ENCODE data around the gene GPC1.
A peak's percentile ranks its signal among the peaks of the same experiment; 100 is the strongest.

GPC1 gene

GRCh38 chr2:240423788-240424191 is 11.7 kb upstream of the GPC1 start:
- H3K9me3 ChIP-seq (ENCODE audit: control insufficient read depth, insufficient read depth, low read depth, low read length) = no peaks in the 10 kb centered on the region
- ChIA-PET CTCF (no interaction called here), POLR2A (no interaction called here)
- no peaks in the 10 kb centered on the region for H3K36me3 ChIP-seq (ENCODE audit: control insufficient read depth in 2 of 2, insufficient read depth in 1 of 2, low read length in 2 of 2)
- no peaks in the 10 kb centered on the region for H3K4me1 ChIP-seq (ENCODE audit: control insufficient read depth, insufficient read depth, low read length)
- no peak for TF ChIP-seq ZNF510 (tag by site-specific recombination; IDR thresholded peaks at IDR 0.05; ENCODE audit: insufficient replicate concordance)
- TF ChIP-seq ZBTB20 (tag by site-specific recombination; IDR thresholded peaks at IDR 0.05) = no peak
- TF ChIP-seq ZBTB17 (tag by site-specific recombination; IDR thresholded peaks at IDR 0.05) = no peak
- TF ChIP-seq, protein P1, sequence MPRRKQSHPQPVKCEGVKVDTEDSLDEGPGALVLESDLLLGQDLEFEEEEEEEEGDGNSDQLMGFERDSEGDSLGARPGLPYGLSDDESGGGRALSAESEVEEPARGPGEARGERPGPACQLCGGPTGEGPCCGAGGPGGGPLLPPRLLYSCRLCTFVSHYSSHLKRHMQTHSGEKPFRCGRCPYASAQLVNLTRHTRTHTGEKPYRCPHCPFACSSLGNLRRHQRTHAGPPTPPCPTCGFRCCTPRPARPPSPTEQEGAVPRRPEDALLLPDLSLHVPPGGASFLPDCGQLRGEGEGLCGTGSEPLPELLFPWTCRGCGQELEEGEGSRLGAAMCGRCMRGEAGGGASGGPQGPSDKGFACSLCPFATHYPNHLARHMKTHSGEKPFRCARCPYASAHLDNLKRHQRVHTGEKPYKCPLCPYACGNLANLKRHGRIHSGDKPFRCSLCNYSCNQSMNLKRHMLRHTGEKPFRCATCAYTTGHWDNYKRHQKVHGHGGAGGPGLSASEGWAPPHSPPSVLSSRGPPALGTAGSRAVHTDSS (tag by site-specific recombination; IDR thresholded peaks at IDR 0.05) = no peak
- TF ChIP-seq ZNF707 (tag by site-specific recombination; IDR thresholded peaks at IDR 0.05) = no peak
- no peak overlapping the region for H3K4me3 ChIP-seq (ENCODE audit: low read depth, low read length)
- no peak overlapping the region for H3K27ac ChIP-seq (ENCODE audit: extremely low read depth, low read depth, low read length)

DNA sequence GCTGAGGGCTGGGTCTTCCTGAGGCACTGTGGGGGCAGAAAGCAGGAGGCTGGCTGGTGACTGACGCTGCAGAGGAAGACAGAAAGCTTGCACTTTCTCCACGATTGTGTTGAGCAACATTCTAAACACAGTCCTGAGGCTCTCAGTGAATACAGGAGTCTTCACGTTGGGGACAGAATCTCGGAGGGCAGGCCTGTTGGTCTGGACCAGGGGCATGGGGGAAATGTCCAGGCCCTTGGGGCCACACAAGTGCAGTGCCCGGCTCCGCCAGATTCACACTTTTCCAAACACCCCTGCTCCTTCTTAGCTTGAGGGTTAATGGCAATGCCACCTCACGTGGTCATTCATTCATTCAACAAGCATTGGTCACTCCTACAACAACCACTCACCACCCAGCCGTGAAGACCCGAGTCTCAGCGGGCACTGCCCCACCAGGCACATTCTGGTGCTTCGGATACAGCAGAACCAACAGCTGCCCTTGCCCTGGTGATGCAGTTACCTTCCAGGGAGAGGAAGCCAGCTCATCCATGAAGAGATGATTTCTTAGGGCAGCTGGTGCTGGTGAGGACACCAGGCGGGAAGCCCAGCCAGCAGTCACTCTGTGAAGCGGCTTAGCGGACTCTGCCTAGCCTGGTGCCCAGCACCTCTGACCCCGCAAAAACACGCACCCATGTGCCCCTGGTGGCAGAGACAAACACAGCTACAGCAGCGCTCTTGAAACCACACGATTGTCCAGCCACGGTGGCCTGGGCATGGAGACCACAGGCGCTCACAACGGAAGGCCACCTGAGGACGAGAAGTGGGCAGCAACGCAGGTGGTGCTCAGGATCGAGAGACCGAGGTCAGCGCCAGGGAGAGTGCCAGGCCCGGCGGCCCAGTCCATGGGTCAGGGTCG is 10.9 kb upstream of the GPC1 start:
- ChIA-PET CTCF (no interaction called here), POLR2A (no interaction called here)
- H3K27ac ChIP-seq (ENCODE audit: extremely low read depth, low read depth, low read length) = no peak overlapping the region

GRCh38 chr2:240425236-240425615 is 10.2 kb upstream of the GPC1 start:
- Histone ChIP-seq H3K4me3 (ENCODE audit: low read depth, low read length) (no peak overlapping the region), H3K27ac (ENCODE audit: extremely low read depth, low read depth, low read length) (no peak overlapping the region), H3K36me3 (ENCODE audit: control insufficient read depth in 2 of 2, insufficient read depth in 1 of 2, low read length in 2 of 2) (no peaks in the 10 kb centered on the region), H3K9me3 (ENCODE audit: control insufficient read depth, insufficient read depth, low read depth, low read length) (no peaks in the 10 kb centered on the region), H3K4me1 (ENCODE audit: control insufficient read depth, insufficient read depth, low read length) (no peaks in the 10 kb centered on the region)
- TF ChIP-seq ZNF37A (tag by site-specific recombination; IDR thresholded peaks at IDR 0.05) (no peak), ZNF404 (tag by site-specific recombination; IDR thresholded peaks at IDR 0.05) (no peak)
- ChIA-PET POLR2A (interaction anchor here (0.7 kb wide), 1 partner anchor 1745 kb away, joined by 4 read pairs; no protein-coding TSS in a partner anchor), CTCF (no interaction called here)

More for the DNA sequence above, 10.9 kb upstream of the GPC1 start:
- Histone ChIP-seq H3K36me3 (ENCODE audit: control insufficient read depth in 2 of 2, insufficient read depth in 1 of 2, low read length in 2 of 2) (no peaks in the 10 kb centered on the region), H3K9me3 (ENCODE audit: control insufficient read depth, insufficient read depth, low read depth, low read length) (no peaks in the 10 kb centered on the region), H3K4me3 (ENCODE audit: low read depth, low read length) (no peak overlapping the region), H3K4me1 (ENCODE audit: control insufficient read depth, insufficient read depth, low read length) (no peaks in the 10 kb centered on the region)
- TF ChIP-seq ZNF677 (tag by site-specific recombination; IDR thresholded peaks at IDR 0.05) (no peak), SALL2 (tag by site-specific recombination; IDR thresholded peaks at IDR 0.05; ENCODE audit: borderline replicate concordance) (no peak), ZNF449 (tag by site-specific recombination; IDR thresholded peaks at IDR 0.05) (no peak), MEIS1 (CRISPR knock-in tag; IDR thresholded peaks at IDR 0.05; ENCODE audit: borderline replicate concordance) (no peak)
- TF ChIP-seq, protein P2, sequence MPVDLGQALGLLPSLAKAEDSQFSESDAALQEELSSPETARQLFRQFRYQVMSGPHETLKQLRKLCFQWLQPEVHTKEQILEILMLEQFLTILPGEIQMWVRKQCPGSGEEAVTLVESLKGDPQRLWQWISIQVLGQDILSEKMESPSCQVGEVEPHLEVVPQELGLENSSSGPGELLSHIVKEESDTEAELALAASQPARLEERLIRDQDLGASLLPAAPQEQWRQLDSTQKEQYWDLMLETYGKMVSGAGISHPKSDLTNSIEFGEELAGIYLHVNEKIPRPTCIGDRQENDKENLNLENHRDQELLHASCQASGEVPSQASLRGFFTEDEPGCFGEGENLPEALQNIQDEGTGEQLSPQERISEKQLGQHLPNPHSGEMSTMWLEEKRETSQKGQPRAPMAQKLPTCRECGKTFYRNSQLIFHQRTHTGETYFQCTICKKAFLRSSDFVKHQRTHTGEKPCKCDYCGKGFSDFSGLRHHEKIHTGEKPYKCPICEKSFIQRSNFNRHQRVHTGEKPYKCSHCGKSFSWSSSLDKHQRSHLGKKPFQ (tag by site-specific recombination; IDR thresholded peaks at IDR 0.05) = no peak

DNA sequence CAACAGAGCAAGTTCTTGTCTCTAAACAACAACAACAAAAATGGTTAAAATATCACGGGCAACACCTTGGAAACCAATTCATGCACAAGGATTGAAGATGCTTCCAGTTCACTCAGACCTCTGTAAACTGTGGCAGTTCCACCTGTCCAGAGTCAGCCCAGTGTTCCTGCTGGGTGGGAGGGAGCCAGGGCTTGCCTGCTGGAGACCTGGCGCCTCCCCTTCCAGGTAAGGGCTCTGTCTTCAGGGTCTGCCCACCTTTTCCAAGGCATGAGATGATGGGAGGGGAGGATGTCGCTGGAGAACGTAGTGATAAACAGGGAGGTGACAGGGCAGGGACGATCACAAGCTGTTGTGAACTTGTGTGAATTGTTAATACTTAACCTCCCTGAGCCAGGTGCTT is 9.8 kb upstream of the GPC1 start:
- Histone ChIP-seq H3K9me3 (ENCODE audit: control insufficient read depth, insufficient read depth, low read depth, low read length) (no peaks in the 10 kb centered on the region), H3K27ac (ENCODE audit: extremely low read depth, low read depth, low read length) (no peak overlapping the region), H3K36me3 (ENCODE audit: control insufficient read depth in 2 of 2, insufficient read depth in 1 of 2, low read length in 2 of 2) (no peaks in the 10 kb centered on the region), H3K4me1 (ENCODE audit: control insufficient read depth, insufficient read depth, low read length) (no peaks in the 10 kb centered on the region), H3K4me3 (ENCODE audit: low read depth, low read length) (no peak overlapping the region)
- POLR2A ChIA-PET = interaction anchor here (0.7 kb wide), 1 partner anchor 1746 kb away, joined by 4 read pairs; no protein-coding TSS in a partner anchor
- CTCF ChIA-PET = no interaction called here
- TF ChIP-seq PRDM10 (tag by site-specific recombination; IDR thresholded peaks at IDR 0.05) (no peak), SETDB1 (IDR thresholded peaks at IDR 0.05; ENCODE audit: insufficient read length, low read length) (peak; percentile 38), KLF17 (tag by site-specific recombination; IDR thresholded peaks at IDR 0.05) (no peak), ZNF211 (tag by site-specific recombination; IDR thresholded peaks at IDR 0.05; ENCODE audit: low read depth) (no peak), ZNF549 (tag by site-specific recombination; IDR thresholded peaks at IDR 0.05) (no peak), SP7 (tag by site-specific recombination; IDR thresholded peaks at IDR 0.05) (no peak)

All from HEK293 (cell line).